CD14-positive monocyte (primary cell): ENCODE results near the gene PGRMC1. TPM values are rescaled to one million over a fixed set of nuclear protein-coding genes. Genes with fewer than 3 reads are reported as not detected.
A peak's percentile ranks its signal among the peaks of the same experiment; 100 is the strongest.

Experiments used
- DNase-seq, 3 donors: peaks; one replicate each; pipeline ENCODE4 v3.0.0-alpha.2; 2011 to 2022
- H2AFZ ChIP-seq: 2 replicates; pipeline ENCODE4 v1.6.0; 2012; ENCODE audit warnings: mild to moderate bottlenecking, low read depth, low read length, inconsistent platforms; ENCODE audit not compliant: insufficient read depth, poor library complexity, severe bottlenecking
- H3K27ac ChIP-seq, 2 donors: 1 replicate in 1 of 2; 2 replicates in 1 of 2; pipeline ENCODE4 v1.5.1; 2012 to 2013; ENCODE audit warnings: low read length in 2 of 2, control low read depth in 1 of 2, inconsistent platforms in 1 of 2, low read depth in 1 of 2, mild to moderate bottlenecking in 1 of 2
- H3K27me3 ChIP-seq, 2 donors: one replicate each; pipeline versions ENCODE4 v1.6.0 to v1.6.1; 2011 to 2013; ENCODE audit warnings: low read length in 2 of 2; ENCODE audit not compliant: control insufficient read depth in 2 of 2, insufficient read depth in 2 of 2
- H3K36me3 ChIP-seq, 2 donors: replicated peaks in 1 of 2; 1 replicate in 1 of 2; 2 replicates in 1 of 2; pipeline versions ENCODE4 v1.5.1 to v1.6.1; 2012 to 2013; ENCODE audit warnings: low read length in 2 of 2, control low read depth in 1 of 2, inconsistent platforms in 1 of 2, mild to moderate bottlenecking in 1 of 2; ENCODE audit not compliant: insufficient read depth in 2 of 2, control insufficient read depth in 1 of 2
- H3K4me1 ChIP-seq, 2 donors: 1 replicate in 1 of 2; 2 replicates in 1 of 2; pipeline versions ENCODE4 v1.5.1 to v1.6.1; 2012 to 2013; ENCODE audit warnings: low read length in 2 of 2, control low read depth in 1 of 2, inconsistent platforms in 1 of 2, mild to moderate bottlenecking in 1 of 2, moderate library complexity in 1 of 2; ENCODE audit not compliant: insufficient read depth in 2 of 2, control insufficient read depth in 1 of 2
- H3K4me2 ChIP-seq: replicated peaks from 2 replicates; pipeline ENCODE3; 2012; ENCODE audit warnings: low read length, moderate library complexity, mild to moderate bottlenecking; ENCODE audit not compliant: poor library complexity, severe bottlenecking; ENCODE audit errors: extremely low read depth
- H3K4me3 ChIP-seq, 3 experiments: fragments of 200-600 bp in 1 of 3; sonication (generic) in 1 of 3; replicated peaks in 1 of 3; 1 replicate in 2 of 3; 2 replicates in 1 of 3; pipeline ENCODE4 v1.5.1; 2011 to 2013; ENCODE audit warnings: low read length in 3 of 3, mild to moderate bottlenecking in 3 of 3, control low read depth in 2 of 3, low read depth in 2 of 3, inconsistent platforms in 1 of 3, moderate library complexity in 1 of 3
- H3K79me2 ChIP-seq: 2 replicates; pipeline ENCODE4 v1.6.0; 2012; ENCODE audit warnings: mild to moderate bottlenecking, control low read depth, inconsistent platforms, low read length, moderate library complexity; ENCODE audit not compliant: insufficient read depth
- H3K9ac ChIP-seq: 2 replicates; pipeline ENCODE4 v1.6.0; 2017; ENCODE audit warnings: low read length, mild to moderate bottlenecking; ENCODE audit not compliant: insufficient read depth, poor library complexity, severe bottlenecking
- H3K9me3 ChIP-seq, 2 donors: replicated peaks in 1 of 2; 1 replicate in 1 of 2; 2 replicates in 1 of 2; pipeline versions ENCODE4 v1.5.1 to v1.6.1; 2012 to 2013; ENCODE audit warnings: low read length in 2 of 2, control low read depth in 1 of 2; ENCODE audit not compliant: control insufficient read depth in 1 of 2, insufficient read depth in 1 of 2
- H4K20me1 ChIP-seq: 2 replicates; pipeline ENCODE4 v1.6.0; 2012; ENCODE audit warnings: mild to moderate bottlenecking, low read length, control low read depth, moderate library complexity; ENCODE audit not compliant: insufficient read depth
- H3K27ac Mint-ChIP-seq, 7 donors: one replicate each; pipeline ENCODE4 v1.8.0; 2020; ENCODE audit warnings: mild to moderate bottlenecking in 7 of 7, mixed read lengths in 7 of 7, moderate library complexity in 6 of 7, inconsistent platforms in 2 of 7
- H3K27me3 Mint-ChIP-seq, 3 donors: one replicate each; pipeline ENCODE4 v1.8.0; 2021 to 2022; ENCODE audit warnings: low read depth in 3 of 3, mild to moderate bottlenecking in 3 of 3, mixed read lengths in 3 of 3, moderate library complexity in 3 of 3, inconsistent platforms in 1 of 3
- H3K36me3 Mint-ChIP-seq, 2 donors: one replicate each; pipeline ENCODE4 v1.8.0; 2020; ENCODE audit warnings: mixed read lengths in 2 of 2, inconsistent platforms in 1 of 2, mild to moderate bottlenecking in 1 of 2
- H3K4me1 Mint-ChIP-seq: one replicate; pipeline ENCODE4 v1.8.0; 2020; ENCODE audit warnings: mild to moderate bottlenecking, mixed read lengths
- H3K4me3 Mint-ChIP-seq, 2 donors: one replicate each; pipeline ENCODE4 v1.8.0; 2020; ENCODE audit warnings: mild to moderate bottlenecking in 2 of 2, mixed read lengths in 2 of 2, moderate library complexity in 1 of 2
- H3K9me3 Mint-ChIP-seq, 7 donors: one replicate each; pipeline ENCODE4 v1.8.0; 2020 to 2022; ENCODE audit warnings: mixed read lengths in 7 of 7, mild to moderate bottlenecking in 6 of 7, moderate library complexity in 6 of 7, inconsistent platforms in 2 of 7
- WGBS: methylation state at CpG from one replicate; pipeline ENCODE4 v1.1.5; 2013; ENCODE audit warnings: missing lambda C conversion rate; ENCODE audit not compliant: insufficient coverage; 5-methylcytosine and 5-hydroxymethylcytosine counted together
- intact Hi-C, 2 donors: fragments of 100-400 bp; cut with micrococcal nuclease; formaldehyde crosslinking; loops; one replicate each; pipeline versions ENCODE4 v1.15.0 to v1.15.1; 2023
- polyA plus RNA-seq, 3 donors: library from polyadenylated mRNA; depleted of rRNA in 1 of 3; unstranded in 2 of 3; stranded (reverse) in 1 of 3; fragments of 300-500 nt in 2 of 3; fragments of >200 nt in 1 of 3; fragmentation: Illumina TruSeq in 2 of 3; gene quantifications; 1 replicate in 2 of 3; 2 replicates in 1 of 3; pipeline ENCODE4 v1.2.3, GENCODE V29; 2012 to 2021
- TF ChIP-seq, protein P1 (sequence below): fragments of 200-600 bp; IDR thresholded peaks from one replicate; pipeline ENCODE4 v1.8.0; 2022; ENCODE audit warnings: antibody characterized with exemption, mild to moderate bottlenecking

The PGRMC1 gene
- polyA plus RNA-seq, 3 donors = 13.8 to 43.6 (median 39.4) TPM

- no peaks in the 10 kb centered on the region for H3K79me2 ChIP-seq
- no peak overlapping the region for H3K4me3 ChIP-seq
- no peak for DNase-seq
- Mint-ChIP-seq H3K27ac (no peak overlapping the region), H3K36me3 (no peaks in the 10 kb centered on the region), H3K4me3 (no peak overlapping the region), H3K4me1 (peaks cover 5% of the 10 kb centered on the region), H3K27me3 (peaks cover 5 to 10% (median 10%) of the 10 kb centered on the region in 3 donors), H3K9me3 (peaks cover 0 to 2% (median 0%) of the 10 kb centered on the region in 7 donors)
- TF ChIP-seq, protein P1, sequence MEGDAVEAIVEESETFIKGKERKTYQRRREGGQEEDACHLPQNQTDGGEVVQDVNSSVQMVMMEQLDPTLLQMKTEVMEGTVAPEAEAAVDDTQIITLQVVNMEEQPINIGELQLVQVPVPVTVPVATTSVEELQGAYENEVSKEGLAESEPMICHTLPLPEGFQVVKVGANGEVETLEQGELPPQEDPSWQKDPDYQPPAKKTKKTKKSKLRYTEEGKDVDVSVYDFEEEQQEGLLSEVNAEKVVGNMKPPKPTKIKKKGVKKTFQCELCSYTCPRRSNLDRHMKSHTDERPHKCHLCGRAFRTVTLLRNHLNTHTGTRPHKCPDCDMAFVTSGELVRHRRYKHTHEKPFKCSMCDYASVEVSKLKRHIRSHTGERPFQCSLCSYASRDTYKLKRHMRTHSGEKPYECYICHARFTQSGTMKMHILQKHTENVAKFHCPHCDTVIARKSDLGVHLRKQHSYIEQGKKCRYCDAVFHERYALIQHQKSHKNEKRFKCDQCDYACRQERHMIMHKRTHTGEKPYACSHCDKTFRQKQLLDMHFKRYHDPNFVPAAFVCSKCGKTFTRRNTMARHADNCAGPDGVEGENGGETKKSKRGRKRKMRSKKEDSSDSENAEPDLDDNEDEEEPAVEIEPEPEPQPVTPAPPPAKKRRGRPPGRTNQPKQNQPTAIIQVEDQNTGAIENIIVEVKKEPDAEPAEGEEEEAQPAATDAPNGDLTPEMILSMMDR = no peak
- H3K36me3 ChIP-seq = no peaks in the 10 kb centered on the region
- intact Hi-C loops = no loop called here
- no peak overlapping the region for H3K9ac ChIP-seq
- WGBS = 96% methylated on average over 13 of the region's 37 CpGs
- no peak overlapping the region for H3K4me2 ChIP-seq
- H2AFZ ChIP-seq = no peak overlapping the region
- H4K20me1 ChIP-seq = no peaks in the 10 kb centered on the region
- no peaks in the 10 kb centered on the region for H3K27me3 ChIP-seq
- H3K9me3 ChIP-seq = no peaks in the 10 kb centered on the region
- no peaks in the 10 kb centered on the region for H3K4me1 ChIP-seq
- H3K27ac ChIP-seq = no peak overlapping the region
Observed at GRCh38 chrX:119222932-119223331, 13.2 kb upstream of the PGRMC1 start.

GRCh38 chrX:119223783-119224182, 12.3 kb upstream of the PGRMC1 start:
- TF ChIP-seq, protein P1 = no peak
- Histone ChIP-seq H3K9me3 (no peaks in the 10 kb centered on the region), H3K9ac (no peak overlapping the region), H3K79me2 (no peaks in the 10 kb centered on the region), H4K20me1 (no peaks in the 10 kb centered on the region), H3K4me3 (no peak overlapping the region), H2AFZ (no peak overlapping the region), H3K27me3 (peaks cover 0 to under 1% of the 10 kb centered on the region in 2 donors), H3K4me1 (no peaks in the 10 kb centered on the region), H3K36me3 (no peaks in the 10 kb centered on the region), H3K4me2 (no peak overlapping the region), H3K27ac (no peak overlapping the region)
- H3K36me3 Mint-ChIP-seq = no peaks in the 10 kb centered on the region
- H3K4me1 Mint-ChIP-seq = peaks cover 5% of the 10 kb centered on the region
- H3K27me3 Mint-ChIP-seq = peaks cover 5 to 13% (median 11%) of the 10 kb centered on the region in 3 donors
- H3K9me3 Mint-ChIP-seq = peaks cover 0 to 2% (median 0%) of the 10 kb centered on the region in 7 donors
- DNase-seq = no peak
- H3K4me3 Mint-ChIP-seq = peak overlapping the region in 1 of 2 donors; percentile 27
- H3K27ac Mint-ChIP-seq = no peak overlapping the region
- intact Hi-C loops = no loop called here
